SKM-1 (cell line): ENCODE data around the gene DHFR2.
A peak's percentile ranks its signal among the peaks of the same experiment; 100 is the strongest.
"Not testable (repeated sequence)": the region's sequence is repeated elsewhere in the genome, so short reads cannot be mapped to it uniquely, and the experiment has no call there.

ENCODE experiments used
- DNase-seq: peaks from one replicate; lab custom pipeline; 2025; ENCODE audit not compliant: unreplicated experiment; lab: John Stamatoyannopoulos, UW

The DHFR2 gene

DNA sequence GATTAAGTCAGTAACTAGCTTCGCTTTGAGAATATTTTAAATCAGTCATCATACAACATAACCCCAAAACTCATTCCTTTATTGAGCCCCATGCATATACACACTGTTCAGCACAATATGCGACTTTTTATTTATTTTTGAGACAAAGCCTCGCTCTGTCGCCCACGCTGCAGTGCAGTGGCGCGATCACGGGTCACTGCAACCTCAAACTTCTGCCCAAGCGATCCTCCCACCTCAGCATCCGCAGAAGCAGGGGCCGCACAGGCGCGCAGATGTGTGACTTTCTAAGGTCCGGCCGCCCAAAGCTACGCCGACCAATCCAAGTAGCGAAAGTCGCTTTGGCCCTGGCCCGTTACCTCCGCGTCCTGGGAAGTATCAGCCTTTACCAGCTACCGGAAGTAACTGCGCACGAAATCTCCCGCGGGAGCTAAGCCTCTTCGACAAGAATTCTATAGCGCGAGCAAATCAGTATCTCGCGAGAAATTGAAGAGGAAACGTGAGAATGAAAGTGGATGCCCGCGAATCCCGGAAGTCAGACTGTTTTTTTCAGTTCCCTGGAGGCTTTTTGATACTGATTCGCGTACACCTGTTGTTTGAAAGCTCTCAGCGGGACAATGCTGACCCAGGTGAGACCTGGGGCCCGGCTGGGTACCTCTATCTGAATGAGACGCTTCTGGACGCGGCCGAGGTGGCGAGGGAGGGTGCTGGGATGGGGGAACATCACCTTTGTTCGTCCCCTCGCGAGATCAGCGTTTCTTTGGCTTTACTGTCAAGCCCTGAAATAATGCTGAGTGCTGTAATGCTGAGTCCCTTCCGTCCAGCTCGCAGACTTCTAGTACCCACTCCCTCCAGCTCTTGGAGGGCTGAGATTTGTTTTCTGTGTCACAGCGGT lies at the start of gene DHFR2, which contains the start of gene NSUN3:
Gene DHFR2 (minus strand): TSS at position 404 of the 892 bp plus-strand sequence. CDS start 1,405 bp downstream, outside the sequence.
Gene NSUN3 (plus strand): TSS at position 549 of the 892 bp plus-strand sequence. CDS start 66 bp downstream, at position 615.
- DNase-seq: peak; percentile 92

GRCh38 chr3:94110854-94111253 lies 48.1 kb upstream of the DHFR2 start:
- DNase-seq: no peak

DNA sequence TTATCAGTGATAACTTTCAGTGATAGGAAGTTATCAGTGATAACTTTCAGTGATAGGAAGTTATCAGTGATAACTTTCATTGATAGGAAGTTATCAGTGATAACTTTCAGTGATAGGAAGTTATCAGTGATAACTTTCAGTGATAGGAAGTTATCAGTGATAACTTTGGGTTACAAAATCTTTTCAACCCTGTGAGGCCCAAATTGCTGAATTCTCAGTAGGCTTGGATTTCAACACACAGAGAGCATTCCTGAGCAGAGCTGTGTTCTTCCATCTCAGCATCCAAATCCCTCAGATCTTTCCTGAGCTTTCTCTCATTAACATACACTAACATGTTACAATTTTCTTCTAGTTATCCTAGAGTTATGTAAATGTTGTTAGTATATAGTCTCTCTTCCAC lies 47.5 kb upstream of the DHFR2 start:
- not testable (repeated sequence) for DNase-seq

GRCh38 chr3:94106268-94106667 lies 43.6 kb upstream of the DHFR2 start:
- no peak for DNase-seq

- no peak for DNase-seq
These were observed 39.1 kb upstream of the DHFR2 start for GRCh38 chr3:94101860-94102259.

- no peak for DNase-seq
These were observed 36.6 kb upstream of the DHFR2 start for GRCh38 chr3:94099311-94099710.

GRCh38 chr3:94098452-94098851 lies 35.7 kb upstream of the DHFR2 start:
- DNase-seq: peak; percentile 76

DNA sequence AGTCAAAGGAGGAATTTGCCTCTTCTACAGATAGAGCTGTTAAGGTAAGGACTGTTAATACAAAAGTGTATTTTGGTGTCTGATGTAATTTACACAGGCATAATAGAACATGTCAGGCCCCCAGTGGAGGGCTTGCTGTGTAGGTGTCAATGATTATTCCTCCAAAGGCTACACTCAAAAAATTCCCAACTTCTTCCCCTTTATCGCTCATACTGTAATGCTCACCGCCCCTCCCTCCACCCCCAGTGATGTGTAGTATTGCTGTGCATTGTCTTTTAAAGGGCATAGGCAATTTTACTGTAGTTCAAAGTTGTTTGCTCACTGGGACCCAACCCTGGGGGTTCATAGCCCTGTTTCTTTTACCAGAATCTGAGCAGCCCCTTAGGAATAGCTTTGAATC lies 32.4 kb upstream of the DHFR2 start:
- no peak for DNase-seq

DNA sequence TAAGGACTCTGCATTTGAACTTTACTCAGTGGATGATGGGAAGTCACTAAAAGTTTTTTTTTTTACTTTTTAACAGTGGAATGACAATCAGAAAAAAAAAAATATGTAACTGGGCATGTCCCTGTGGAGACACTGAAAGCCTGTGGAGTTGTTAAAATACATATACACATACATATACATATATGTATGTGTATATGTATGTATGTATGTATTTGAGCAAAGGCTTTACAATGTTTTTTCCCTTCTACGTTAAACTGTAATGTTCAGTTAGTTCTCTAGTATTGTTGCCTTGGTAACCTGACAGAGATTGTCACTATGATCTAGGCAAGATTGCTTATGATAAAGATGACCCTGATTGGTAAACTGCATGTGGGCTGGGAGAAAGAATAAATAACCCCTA lies 30.4 kb upstream of the DHFR2 start:
- DNase-seq: no peak

DNA sequence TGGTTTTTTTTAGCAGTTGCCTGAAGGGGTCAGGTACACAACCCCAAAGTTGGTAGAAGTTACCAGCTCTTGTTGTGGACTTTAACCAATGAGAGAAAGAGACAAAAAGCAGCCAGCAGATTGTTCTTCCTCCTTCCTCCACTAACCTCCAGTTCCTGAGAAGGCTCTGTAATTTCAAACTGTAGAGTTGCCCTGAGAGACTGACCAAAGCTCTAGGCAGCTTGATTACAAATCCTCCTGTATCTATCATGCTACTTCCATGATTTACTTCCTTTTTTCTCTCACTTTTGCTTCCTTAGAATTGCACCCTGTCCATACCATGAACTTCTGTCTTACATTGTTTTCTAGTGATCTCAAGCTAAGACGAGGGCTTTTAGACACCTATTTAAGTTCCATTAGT lies 29.4 kb upstream of the DHFR2 start:
- peak; percentile 72 for DNase-seq

DNA sequence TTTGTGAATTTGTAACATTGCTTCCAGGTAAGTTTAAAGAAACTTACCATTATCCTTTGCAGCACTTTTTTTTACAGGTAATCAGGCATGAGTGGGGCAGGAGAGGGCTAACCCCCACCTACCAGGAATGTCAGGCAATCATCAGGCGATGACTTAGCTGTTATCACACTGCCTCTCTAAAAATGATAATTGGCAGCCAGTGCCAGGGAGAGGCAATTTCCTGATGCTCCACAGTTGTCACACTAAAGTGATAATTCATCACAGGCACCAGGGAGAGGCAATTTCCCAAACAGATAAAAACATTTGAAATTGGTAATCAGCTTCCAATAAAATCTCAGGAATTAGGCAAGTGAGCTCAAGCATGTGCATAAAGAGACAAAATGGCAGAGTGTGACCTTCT lies 26.4 kb upstream of the DHFR2 start:
- DNase-seq: no peak

DNA sequence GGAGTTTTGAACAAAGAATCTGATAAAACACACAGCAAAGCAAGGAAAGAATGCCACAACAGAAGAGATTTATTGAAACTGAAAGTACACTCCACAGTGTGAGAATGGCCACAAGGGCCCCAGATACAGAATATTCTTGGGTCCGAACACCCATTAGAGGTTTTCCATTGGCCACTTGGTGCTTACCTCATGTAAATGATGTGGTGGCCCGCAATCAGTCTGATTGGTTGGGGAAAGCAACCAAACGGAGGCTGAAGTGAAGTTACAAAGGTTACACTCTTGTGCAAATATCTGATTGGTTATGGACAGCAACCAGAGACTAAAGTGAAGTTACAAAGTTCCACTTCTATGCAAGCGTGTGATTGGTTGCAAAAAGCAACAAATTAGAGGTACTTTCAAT lies 20.5 kb upstream of the DHFR2 start:
- DNase-seq: no peak

DNA sequence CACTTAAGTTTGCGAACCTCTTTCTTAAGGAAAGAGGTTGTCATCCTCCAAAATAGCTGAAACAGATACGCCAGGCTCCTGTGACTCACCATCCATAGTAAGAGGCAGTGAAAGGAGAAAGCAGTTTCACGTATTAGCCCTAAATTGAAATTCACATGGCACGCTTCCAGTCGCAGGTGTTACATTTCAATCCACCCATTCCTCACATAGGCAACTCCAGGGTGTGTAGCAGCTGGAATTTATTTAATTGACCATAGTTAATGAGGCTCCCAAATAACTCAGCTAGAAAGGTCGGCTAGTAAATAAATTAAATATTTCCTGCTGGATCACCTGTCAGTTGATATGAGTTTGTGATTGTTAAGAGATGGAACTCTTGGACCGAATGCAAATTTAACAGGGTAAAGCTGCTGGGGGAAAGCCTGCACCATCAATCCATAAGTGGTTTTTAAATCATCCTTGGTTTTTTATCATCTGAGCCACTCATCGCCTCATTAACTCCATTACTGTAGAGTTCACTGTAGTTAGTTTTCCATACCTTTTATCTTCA lies 19.7 kb upstream of the DHFR2 start:
- DNase-seq: no peak

GRCh38 chr3:94081884-94082283 lies 19.2 kb upstream of the DHFR2 start:
- no peak for DNase-seq

GRCh38 chr3:94080552-94080951 lies 17.8 kb upstream of the DHFR2 start:
- not testable (repeated sequence) for DNase-seq

DNA sequence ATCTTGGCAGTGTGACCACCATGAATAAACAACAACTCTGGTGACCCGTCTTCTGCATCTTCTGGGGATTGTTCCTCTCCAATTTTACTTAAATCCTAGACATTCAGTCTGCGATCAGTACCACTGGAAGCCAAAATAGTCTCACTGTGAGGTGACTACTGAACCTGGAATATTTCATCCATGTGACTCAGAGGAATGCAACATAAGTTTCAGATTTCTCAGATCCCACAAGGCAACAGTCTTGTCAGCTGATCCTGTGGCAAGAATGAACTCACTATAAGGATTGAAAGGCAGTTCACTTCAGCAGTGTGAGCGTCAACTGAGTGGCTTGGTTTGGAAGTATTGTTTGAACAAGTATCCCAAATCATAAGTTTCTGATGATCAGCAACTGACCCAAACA lies 13.3 kb upstream of the DHFR2 start:
- no peak for DNase-seq

DNA sequence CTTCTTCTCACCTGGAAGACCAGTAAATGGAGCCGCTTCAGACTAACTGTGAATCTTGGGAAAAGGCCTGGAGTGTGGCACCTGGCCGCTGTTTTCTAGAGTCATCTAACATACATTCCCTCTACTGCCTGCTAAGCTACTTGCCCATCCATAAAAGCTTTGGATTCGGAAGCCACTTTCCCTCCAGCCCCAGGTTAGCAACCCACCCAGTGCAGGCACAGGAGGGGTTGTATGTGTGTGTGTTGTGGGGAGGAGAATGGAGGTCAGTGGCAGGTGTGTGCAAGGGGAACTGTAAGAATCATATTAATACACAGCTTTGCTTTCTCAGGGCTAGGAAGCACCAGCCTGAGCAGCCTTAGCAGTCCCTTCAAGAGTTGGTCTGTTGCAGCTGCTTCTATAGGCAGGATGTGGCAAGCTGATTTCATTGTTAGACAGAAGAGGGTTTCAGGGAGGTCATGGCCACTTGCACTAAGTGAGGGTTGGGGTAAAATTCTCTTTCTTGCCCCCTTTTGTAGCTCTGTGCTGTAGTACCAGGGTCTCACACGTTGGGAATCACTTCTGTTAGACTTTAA lies 9.1 kb upstream of the DHFR2 start:
- DNase-seq: no peak

DNA sequence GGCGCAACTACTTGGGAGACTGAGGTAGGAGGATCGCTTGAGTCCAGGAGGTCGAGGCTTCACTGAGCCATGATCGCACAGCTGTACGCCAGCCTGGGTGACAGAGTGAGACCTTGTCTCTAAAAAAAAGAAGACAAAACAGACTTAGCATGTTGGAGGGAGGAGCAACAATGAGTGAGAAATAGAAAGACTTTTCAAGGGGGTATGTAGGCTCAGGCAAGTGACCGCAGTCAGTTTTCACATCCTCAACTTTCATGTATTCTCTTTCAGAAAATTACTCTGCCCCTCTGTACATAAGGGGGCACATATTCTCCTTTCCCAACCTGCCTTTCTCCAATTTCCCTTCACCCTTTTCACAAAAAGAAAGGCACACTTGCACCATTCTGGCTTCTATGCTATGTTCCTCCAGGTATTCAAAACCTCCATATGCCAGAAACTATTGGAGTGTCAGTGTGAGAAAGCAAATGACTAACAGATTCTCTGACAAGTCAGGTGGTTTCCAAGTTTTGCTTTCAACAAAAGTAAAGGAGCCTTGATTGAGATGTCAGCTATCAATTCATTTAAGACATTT lies 7.7 kb upstream of the DHFR2 start:
- no peak for DNase-seq

GRCh38 chr3:94069194-94069813 lies 6.6 kb upstream of the DHFR2 start:
- peak; percentile 31 for DNase-seq

DNA sequence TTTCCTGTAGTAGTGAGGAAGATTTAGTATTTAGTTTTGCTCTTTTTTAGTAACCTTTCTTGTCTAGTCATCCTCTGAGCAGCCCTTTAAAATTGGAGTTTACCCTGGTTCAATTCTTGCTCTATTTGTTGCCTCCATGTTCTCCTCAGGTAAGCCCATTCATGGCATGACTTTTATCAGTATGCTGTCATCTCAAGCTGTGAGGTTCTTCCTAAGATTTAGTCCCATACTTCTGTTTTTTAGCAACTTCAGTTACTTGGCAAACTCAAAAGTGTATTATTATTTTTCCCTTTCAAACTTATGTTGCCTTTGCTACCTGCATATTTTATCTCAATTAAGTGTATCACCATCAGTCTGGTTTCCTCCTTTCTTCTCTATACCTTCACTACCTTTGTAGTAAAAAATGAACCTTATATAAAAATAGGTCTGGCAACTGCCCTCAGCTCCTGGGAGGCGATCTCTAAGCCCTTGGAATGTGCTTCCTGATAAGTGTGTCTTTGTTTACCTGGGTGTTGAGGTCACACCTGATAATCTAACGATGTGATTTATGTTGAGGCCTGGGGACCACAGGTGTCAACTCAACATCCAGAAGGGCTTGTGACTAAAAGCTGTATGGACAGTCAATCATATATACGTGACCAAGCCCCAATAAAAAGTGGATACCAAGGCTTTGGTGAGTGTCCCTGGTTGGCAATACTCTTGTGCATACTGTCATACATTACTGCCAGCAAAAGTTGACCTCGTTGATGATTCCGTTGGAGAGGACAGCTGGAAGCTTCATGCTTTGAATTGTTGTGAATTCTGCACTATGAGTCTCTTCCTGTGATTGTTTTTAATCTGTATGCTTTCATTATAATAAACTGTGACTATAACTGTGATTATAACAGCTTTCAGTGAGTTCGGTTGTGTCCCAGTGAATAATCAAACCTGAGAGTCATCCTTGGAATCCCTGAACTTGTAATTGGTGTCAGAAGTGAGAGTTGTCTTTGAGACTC lies 4.1 kb upstream of the DHFR2 start:
- DNase-seq: no peak
